NCI-H446 (cell line): ENCODE measurements around the gene TBC1D5.

Experiments
- DNase-seq, 2 experiments: peaks; one replicate each; lab custom pipeline; 2025; lab: John Stamatoyannopoulos, UW

The TBC1D5 gene

GRCh38 chr3:17162116-17162515 is 580.3 kb downstream of the TBC1D5 start:
- peak; percentile 17 to 84 for DNase-seq

DNA sequence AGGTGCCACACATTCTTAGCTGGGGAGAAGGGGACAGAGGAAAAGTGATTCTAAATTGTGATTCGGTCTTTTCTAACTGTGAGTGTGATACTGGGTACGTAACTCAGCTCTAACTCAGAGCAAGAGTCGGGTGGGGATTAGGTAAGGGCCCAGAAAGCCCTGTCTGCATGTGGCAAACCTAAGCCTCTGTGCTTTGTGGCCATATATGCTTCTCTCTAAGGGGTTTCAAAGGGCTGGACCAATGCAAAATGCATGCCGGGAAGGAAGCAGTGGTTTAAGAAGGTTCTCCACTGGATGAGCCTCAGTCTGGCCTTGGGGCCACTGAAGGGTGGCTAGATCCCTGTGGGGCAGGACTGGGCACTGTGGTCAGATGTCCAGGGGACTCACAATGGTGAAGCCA is 581.8 kb downstream of the TBC1D5 start:
- DNase-seq: peak in 1 of 2 experiments; percentile 18

- no peak for DNase-seq
These were observed 583.3 kb downstream of the TBC1D5 start for GRCh38 chr3:17158941-17159682.

DNA sequence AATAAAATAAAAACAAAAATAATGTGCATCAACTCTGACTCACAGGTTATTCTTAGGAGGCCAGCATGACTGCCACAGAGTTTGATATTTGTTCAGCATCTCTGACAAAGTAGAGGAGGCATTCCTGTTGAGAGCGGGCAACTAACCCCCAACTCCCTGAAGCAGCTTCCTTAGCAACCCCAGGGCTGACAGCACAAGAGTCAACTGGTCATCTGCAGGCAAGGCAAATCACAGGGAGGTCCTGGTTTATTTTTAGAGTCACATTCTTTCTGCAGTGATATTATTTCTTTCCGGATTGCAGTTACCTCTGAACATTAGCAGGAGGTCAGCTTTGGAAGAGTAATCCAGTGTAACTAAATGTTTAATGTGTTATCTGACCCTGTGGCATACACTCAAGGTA is 584.7 kb downstream of the TBC1D5 start:
- no peak for DNase-seq

DNA sequence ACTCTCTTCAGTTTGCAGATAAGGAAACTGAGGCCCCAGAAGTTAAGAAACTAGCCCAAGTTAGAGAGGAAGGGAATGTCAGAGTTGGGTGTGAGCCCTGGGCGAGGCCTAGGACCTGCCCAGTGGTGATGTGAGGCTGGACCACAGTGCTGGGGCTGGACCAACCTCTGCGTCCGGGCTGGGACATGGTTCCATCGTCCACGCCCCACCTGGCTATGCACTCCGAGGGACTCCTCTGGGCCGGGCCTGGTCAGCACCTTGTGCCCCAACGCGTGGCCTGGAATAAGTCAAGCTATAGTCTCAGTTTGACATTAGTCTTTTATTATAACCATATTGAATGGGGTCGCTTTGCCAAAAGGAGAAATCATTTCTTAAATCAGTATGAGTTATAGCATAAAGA is 585.6 kb downstream of the TBC1D5 start:
- no peak for DNase-seq

DNA sequence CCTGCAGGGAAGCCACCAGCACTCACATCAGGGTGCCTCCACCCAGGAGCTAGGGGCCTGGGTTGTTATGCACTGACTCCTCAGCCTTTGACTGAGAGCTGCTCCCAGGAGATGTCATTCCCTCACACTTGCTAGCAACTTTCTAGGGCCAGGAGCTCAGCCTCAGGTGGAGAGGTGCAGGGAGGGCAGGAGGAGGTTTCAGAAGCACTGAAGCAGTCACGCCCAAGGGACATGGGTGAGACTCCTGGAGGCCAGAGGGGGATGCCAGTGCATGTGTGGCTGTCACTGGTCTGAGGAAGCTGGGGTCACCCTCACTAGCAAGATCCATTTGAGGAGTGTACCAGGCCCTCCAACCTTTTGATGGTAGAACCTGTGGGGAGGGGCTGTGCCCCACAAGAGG is 586.5 kb downstream of the TBC1D5 start:
- no peak for DNase-seq

GRCh38 chr3:17154941-17155340 is 587.5 kb downstream of the TBC1D5 start:
- DNase-seq: no peak

DNA sequence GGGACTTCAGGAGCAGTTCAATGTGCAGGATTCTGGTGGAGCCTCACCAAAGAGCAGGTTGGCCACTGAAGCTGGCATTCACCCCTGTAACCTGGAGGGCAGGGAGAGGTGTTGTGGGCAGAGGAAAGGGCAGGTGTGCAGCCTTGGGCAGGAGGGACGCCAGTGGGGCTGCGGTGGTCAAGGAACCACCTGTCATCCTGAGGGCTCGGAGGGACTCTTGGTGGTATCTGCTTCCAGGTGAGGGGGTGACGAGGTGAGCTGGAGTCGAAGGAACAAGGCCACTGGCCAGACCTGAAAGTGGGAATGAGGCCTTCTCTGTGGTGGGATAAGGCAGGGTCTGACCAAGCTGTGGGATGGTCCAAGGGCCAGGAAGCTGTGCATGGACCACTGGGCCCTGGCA is 588.2 kb downstream of the TBC1D5 start:
- no peak for DNase-seq

- DNase-seq: no peak
These were observed 589.2 kb downstream of the TBC1D5 start for GRCh38 chr3:17153209-17153608.

GRCh38 chr3:17151598-17152373 is 590.6 kb downstream of the TBC1D5 start:
- no peak for DNase-seq

DNA sequence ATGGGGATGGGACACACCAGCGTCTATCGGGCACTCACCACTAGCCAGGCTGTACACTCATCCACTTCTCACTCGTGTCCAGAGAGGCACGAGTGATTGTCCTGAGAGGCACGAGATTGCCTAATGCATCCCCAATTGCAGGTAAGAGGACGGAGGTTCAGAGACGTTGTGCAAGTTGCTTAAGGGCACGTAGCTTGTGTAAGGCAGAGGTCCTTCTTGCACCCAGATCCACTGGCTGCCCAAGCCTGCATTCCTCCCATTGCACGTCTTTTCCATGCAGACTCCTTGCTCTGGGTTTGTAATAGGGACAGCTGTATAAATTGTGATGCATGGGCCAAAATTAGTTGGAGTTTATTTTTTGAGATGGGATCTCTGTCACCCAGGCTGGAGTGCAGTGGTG is 593.4 kb downstream of the TBC1D5 start:
- DNase-seq: no peak

GRCh38 chr3:17144665-17144993 is 597.8 kb downstream of the TBC1D5 start:
- DNase-seq: no peak

DNA sequence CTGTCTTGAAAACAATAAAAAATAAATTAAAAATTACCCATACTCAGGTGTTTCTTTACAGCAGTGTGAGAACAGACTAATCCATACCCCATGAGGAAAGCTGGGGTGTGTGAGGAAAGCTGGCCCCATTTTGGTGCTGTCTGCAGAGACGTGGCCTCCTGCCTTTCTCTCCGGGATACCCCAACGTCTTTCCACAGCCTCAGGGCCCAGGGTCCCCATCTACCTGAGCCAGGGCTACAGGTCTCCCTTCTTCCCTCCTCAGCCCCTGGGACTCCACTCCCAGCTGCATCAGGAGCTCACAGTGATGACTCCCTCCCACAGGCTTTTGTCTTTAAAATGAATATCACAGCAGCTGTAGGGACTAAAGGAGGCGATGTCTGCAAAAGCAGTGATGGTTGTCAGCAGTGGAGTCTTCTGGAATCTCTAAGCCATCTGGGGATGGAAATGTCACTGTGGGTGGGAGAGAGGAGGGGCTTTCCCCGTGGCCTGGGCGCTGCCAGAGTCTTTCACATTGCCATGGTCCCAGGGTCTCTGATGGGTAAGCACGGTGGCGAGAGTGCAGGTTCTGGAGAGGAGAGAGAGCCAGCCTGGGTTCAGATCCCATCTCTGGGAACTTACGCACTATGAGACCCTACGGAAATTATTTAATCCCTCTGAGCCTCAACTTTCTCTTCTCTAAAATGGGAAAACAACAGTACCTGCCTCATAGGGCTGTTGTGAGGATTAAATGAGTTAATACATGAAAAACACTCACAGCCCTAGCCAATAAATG is 598.4 kb downstream of the TBC1D5 start:
- DNase-seq: no peak

- no peak for DNase-seq
These were observed 599.9 kb downstream of the TBC1D5 start for GRCh38 chr3:17142516-17142915.

DNA sequence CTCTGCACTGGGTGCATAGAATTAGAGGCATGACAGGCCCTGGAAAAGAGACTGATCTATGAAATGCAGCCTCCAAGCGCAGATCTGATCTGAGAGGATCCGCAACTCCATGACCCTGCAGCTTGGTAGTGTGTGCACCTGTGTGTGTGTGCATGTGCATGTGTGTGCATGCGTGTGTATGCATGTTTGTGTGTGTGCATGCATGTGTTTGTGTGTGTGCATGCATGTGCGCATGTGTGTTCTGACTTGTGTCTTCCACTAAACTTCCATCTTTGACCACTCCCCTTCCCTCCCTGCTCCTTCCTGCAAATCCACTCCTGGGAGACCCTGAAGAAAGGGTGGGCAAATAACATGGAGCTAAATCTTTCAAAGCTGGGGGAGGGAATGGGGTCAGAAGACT is 600.7 kb downstream of the TBC1D5 start:
- DNase-seq: no peak

DNA sequence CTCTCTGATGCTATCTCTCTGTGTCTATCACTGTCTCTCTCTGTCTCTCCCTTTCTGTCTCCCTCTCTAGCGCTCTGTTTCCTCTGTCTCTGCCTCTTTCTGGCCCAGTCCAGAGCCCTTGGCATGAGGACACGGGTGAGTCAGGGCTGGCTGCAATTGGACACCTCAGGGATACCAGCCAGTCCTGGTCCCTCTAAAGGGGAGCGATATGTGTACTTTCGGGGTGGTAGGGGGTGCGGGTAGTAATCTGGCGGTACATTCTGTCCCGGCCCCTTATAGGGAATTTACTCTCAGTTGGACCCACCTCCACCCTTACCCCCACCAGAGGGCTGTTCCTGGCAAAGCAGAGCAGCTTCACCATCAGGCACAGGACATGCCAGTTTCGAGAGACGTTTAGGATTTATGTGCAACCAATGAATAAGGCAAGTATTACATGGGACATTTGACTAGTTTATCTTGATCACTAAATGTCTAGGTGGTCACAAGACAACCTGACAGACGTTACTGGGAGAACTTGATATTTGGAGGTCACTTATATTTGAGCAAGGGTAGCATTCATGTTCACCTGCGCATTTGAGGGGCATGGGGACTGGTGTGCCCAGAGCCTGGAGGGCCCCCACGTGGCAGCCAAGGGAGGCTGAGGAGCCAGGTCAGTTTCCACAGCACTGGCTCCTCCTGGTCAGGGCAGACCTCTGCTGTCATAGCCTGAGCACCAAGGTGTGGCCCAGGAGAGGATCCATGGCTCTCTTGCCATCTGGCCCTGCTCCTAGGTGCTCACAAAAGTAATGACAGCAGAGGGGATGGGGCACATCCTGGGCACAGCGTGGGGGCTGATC is 601.5 kb downstream of the TBC1D5 start:
- DNase-seq: no peak

- no peak for DNase-seq
These were observed 604.0 kb downstream of the TBC1D5 start for GRCh38 chr3:17138246-17139039.

DNA sequence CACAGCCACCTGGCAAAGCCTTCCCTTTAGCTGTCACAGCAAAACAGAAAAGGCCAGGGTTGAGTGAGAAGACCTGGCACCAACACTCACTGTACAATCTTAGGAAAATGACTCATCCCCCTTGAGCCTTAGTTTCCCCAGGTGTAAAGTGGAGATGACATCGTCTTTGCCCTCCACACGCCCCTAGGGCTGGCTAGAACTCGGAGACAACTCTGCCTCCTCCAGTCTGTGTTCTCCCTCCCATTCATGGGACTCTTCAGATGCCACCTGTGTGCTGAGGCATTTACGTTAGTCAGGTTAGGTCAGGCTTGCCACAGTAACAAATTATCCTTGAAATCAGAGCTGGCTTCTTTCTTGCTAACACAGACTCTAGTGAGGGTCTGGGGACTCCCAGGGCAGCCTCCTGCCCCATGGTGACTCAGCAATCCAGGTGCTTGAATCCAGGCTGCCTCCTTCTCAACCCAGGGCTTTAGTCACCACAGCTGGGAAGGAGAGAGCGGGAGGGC is 605.1 kb downstream of the TBC1D5 start:
- no peak for DNase-seq

- DNase-seq: peak in 1 of 2 experiments; percentile 35
These were observed 606.2 kb downstream of the TBC1D5 start for GRCh38 chr3:17136136-17136721.

DNA sequence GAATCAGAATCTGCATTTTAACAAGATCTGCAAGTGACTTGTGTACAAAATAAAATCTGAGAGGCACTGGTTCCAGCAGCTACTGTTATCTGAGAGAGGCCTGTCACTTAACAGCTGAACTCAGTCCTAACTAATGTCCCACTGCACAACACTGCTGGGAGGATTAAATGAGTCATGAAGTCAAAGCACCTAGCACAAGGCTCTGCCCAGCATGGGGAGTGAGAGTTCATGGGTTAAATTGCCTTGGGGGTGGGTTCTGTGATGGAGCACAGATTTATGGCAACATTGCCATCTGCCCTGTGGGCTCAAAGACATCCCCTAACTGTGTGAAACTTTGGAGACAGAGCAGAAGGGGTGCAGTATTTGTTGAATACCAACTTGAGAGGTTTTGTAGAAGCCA is 606.7 kb downstream of the TBC1D5 start:
- no peak for DNase-seq
